Stimulated activated memory B cell treated with anti-CD40 and anti-IgM and Interleukin-4, amounts not matched to agents 10 μg/mL and 1 μg/mL and 100 μg/mL, for 72 hours (primary cell): ENCODE data around the gene ZGPAT.
A peak's percentile ranks its signal among the peaks of the same experiment; 100 is the strongest.

Source experiments
- ATAC-seq: fragments of 150-1000 bp; cut with Tn5 transposase; 2 replicates; pipeline ENCODE4 v1.10.0; 2021
- H3K27ac Mint-ChIP-seq: one replicate; pipeline ENCODE4 v1.8.0; 2022; ENCODE audit warnings: mild to moderate bottlenecking, mixed read lengths
- H3K27me3 Mint-ChIP-seq: one replicate; pipeline ENCODE4 v1.8.0; 2022; ENCODE audit warnings: mixed read lengths
- H3K36me3 Mint-ChIP-seq: one replicate; pipeline ENCODE4 v1.8.0; 2022; ENCODE audit warnings: mixed read lengths
- H3K4me1 Mint-ChIP-seq: one replicate; pipeline ENCODE4 v1.8.0; 2022; ENCODE audit warnings: mixed read lengths
- H3K4me3 Mint-ChIP-seq: one replicate; pipeline ENCODE4 v1.8.0; 2022; ENCODE audit warnings: mild to moderate bottlenecking, moderate library complexity, mixed read lengths
- H3K9me3 Mint-ChIP-seq: one replicate; pipeline ENCODE4 v1.8.0; 2022; ENCODE audit warnings: mixed read lengths

The ZGPAT gene

GRCh38 chr20:63738687-63739129, 30.9 kb downstream of the ZGPAT start:
- peak overlapping the region; percentile 53 for H3K4me3 Mint-ChIP-seq
- no peaks in the 10 kb centered on the region for H3K9me3 Mint-ChIP-seq
- H3K36me3 Mint-ChIP-seq = peaks cover 12% of the 10 kb centered on the region
- ATAC-seq = no peak
- H3K27ac Mint-ChIP-seq = no peak overlapping the region
- H3K27me3 Mint-ChIP-seq = no peaks in the 10 kb centered on the region
- peaks cover 31% of the 10 kb centered on the region for H3K4me1 Mint-ChIP-seq

- no peak within 1 kb of the TSS for H3K27ac Mint-ChIP-seq
- H3K4me1 Mint-ChIP-seq = peaks cover 26% of the 10 kb centered on the region
- ATAC-seq = peak; percentile 82
- H3K27me3 Mint-ChIP-seq = no peaks in the 10 kb centered on the region
- no peaks in the 10 kb centered on the region for H3K9me3 Mint-ChIP-seq
- H3K36me3 Mint-ChIP-seq = peaks cover 6% of the 10 kb centered on the region
- H3K4me3 Mint-ChIP-seq = peak within 1 kb of the TSS; percentile 53
These were observed 31.6 kb downstream of the ZGPAT start, which contains the start of gene SLC2A4RG for GRCh38 chr20:63739130-63740069. TSS of gene SLC2A4RG (plus strand) at chr20:63739776. CDS start at chr20:63739913, 137 bp downstream.

GRCh38 chr20:63740070-63740626, 32.3 kb downstream of the ZGPAT start:
- H3K9me3 Mint-ChIP-seq = no peaks in the 10 kb centered on the region
- H3K36me3 Mint-ChIP-seq = peaks cover 4% of the 10 kb centered on the region
- no peaks in the 10 kb centered on the region for H3K27me3 Mint-ChIP-seq
- ATAC-seq = peak; percentile 13
- H3K4me3 Mint-ChIP-seq = peak overlapping the region; percentile 29
- H3K27ac Mint-ChIP-seq = no peak overlapping the region
- peaks cover 26% of the 10 kb centered on the region for H3K4me1 Mint-ChIP-seq

GRCh38 chr20:63740627-63741353, 33.0 kb downstream of the ZGPAT start:
- ATAC-seq = no peak
- Mint-ChIP-seq H3K36me3 (no peaks in the 10 kb centered on the region), H3K4me3 (peak overlapping the region; percentile 60), H3K27ac (no peak overlapping the region), H3K27me3 (no peaks in the 10 kb centered on the region), H3K9me3 (no peaks in the 10 kb centered on the region), H3K4me1 (peaks cover 22% of the 10 kb centered on the region)

- H3K4me1 Mint-ChIP-seq = peaks cover 17% of the 10 kb centered on the region
- H3K36me3 Mint-ChIP-seq = no peaks in the 10 kb centered on the region
- H3K27me3 Mint-ChIP-seq = no peaks in the 10 kb centered on the region
- no peaks in the 10 kb centered on the region for H3K9me3 Mint-ChIP-seq
- peak overlapping the region; percentile 50 for H3K4me3 Mint-ChIP-seq
- no peak overlapping the region for H3K27ac Mint-ChIP-seq
- ATAC-seq = no peak
These were observed 33.5 kb downstream of the ZGPAT start for GRCh38 chr20:63741354-63741675.

GRCh38 chr20:63741676-63742380, 34.0 kb downstream of the ZGPAT start:
- Mint-ChIP-seq H3K36me3 (no peaks in the 10 kb centered on the region), H3K4me3 (peak overlapping the region; percentile 50), H3K27me3 (no peaks in the 10 kb centered on the region), H3K4me1 (peaks cover 12% of the 10 kb centered on the region), H3K9me3 (no peaks in the 10 kb centered on the region), H3K27ac (no peak overlapping the region)
- no peak for ATAC-seq

- Mint-ChIP-seq H3K27ac (no peak overlapping the region), H3K27me3 (no peaks in the 10 kb centered on the region), H3K36me3 (no peaks in the 10 kb centered on the region), H3K9me3 (no peaks in the 10 kb centered on the region), H3K4me3 (no peak overlapping the region), H3K4me1 (peaks cover 6% of the 10 kb centered on the region)
- ATAC-seq = no peak
These were observed 34.7 kb downstream of the ZGPAT start for GRCh38 chr20:63742381-63743024.

GRCh38 chr20:63743210-63743970, 35.6 kb downstream of the ZGPAT start:
- no peak overlapping the region for H3K4me3 Mint-ChIP-seq
- ATAC-seq = no peak
- H3K36me3 Mint-ChIP-seq = no peaks in the 10 kb centered on the region
- peaks cover 4% of the 10 kb centered on the region for H3K4me1 Mint-ChIP-seq
- no peaks in the 10 kb centered on the region for H3K27me3 Mint-ChIP-seq
- H3K9me3 Mint-ChIP-seq = no peaks in the 10 kb centered on the region
- H3K27ac Mint-ChIP-seq = no peak overlapping the region

GRCh38 chr20:63744158-63744557, 36.3 kb downstream of the ZGPAT start:
- Mint-ChIP-seq H3K9me3 (no peaks in the 10 kb centered on the region), H3K27ac (no peak overlapping the region), H3K36me3 (no peaks in the 10 kb centered on the region), H3K4me3 (no peak overlapping the region), H3K27me3 (no peaks in the 10 kb centered on the region), H3K4me1 (no peaks in the 10 kb centered on the region)
- ATAC-seq = no peak

- no peaks in the 10 kb centered on the region for H3K36me3 Mint-ChIP-seq
These were observed 37.0 kb downstream of the ZGPAT start for GRCh38 chr20:63744574-63745423.

GRCh38 chr20:63745424-63745805, 37.6 kb downstream of the ZGPAT start:
- Mint-ChIP-seq H3K27ac (no peak overlapping the region), H3K36me3 (no peaks in the 10 kb centered on the region), H3K27me3 (no peaks in the 10 kb centered on the region), H3K9me3 (no peaks in the 10 kb centered on the region), H3K4me1 (no peaks in the 10 kb centered on the region), H3K4me3 (no peak overlapping the region)
- ATAC-seq = no peak

More at GRCh38 chr20:63744574-63745423, 37.0 kb downstream of the ZGPAT start:
- ATAC-seq = no peak
- Mint-ChIP-seq H3K4me1 (no peaks in the 10 kb centered on the region), H3K27ac (no peak overlapping the region), H3K27me3 (no peaks in the 10 kb centered on the region), H3K4me3 (no peak overlapping the region), H3K9me3 (no peaks in the 10 kb centered on the region)

- Mint-ChIP-seq H3K9me3 (no peaks in the 10 kb centered on the region), H3K4me3 (no peak overlapping the region), H3K36me3 (no peaks in the 10 kb centered on the region), H3K27me3 (no peaks in the 10 kb centered on the region), H3K4me1 (no peaks in the 10 kb centered on the region), H3K27ac (no peak overlapping the region)
- no peak for ATAC-seq
These were observed 38.3 kb downstream of the ZGPAT start for GRCh38 chr20:63745961-63746731.
